ENCODE data around the gene PPP1R1C.

PPP1R1C gene

DNA sequence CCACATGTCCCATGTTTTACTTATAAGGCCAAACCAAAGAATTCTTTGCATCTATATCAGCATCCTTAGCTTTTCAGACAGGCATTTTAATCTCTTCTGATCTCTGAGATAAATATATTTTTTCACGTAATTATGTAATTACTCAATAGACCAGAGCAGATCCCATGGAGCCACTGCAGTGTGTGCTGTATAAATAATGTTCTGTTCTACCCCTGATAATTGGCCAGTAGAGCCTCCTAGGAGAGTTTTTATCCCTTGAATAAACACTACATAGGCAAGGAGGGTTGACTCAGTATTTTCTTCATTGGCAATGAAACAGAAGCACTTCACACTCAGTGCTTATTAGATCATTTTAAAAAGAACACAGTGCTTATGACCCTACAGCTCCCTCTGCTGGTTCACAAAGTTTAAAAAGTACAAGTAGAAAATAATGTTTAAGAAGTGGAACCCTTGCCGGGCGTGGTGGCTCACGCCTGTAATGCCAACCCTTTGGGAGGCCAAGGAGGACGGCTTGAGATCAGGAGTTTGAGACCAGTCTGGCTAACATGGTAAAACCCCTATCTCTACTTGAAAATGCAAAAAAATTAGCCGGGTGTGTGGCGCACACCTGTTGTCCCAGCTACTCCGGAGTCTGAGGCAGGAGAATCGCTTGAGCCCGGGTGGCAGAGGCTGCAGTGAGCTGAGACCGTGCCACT, 91.9 kb downstream of the PPP1R1C start:
- Histone ChIP-seq H3K9me3 (ENCODE audit: severe bottlenecking) (no peaks in the 10 kb centered on the region), H3K36me3 (no peaks in the 10 kb centered on the region), H3K27me3 (ENCODE audit: insufficient read depth, low read depth, severe bottlenecking) (no peaks in the 10 kb centered on the region), H3K4me3 (ENCODE audit: low read depth, low read length) (no peak overlapping the region), H3K27ac (no peak overlapping the region)
- DNase-seq: peak; percentile 27
- peak; percentile 49 for TF ChIP-seq CTCF (IDR thresholded peaks at IDR 0.05; ENCODE audit: low read depth, low read length)

- no peaks in the 10 kb centered on the region for H3K27me3 ChIP-seq (ENCODE audit: insufficient read depth, low read depth, severe bottlenecking)
- no peaks in the 10 kb centered on the region for H3K36me3 ChIP-seq
- no peak overlapping the region for H3K4me3 ChIP-seq (ENCODE audit: low read depth, low read length)
- no peaks in the 10 kb centered on the region for H3K9me3 ChIP-seq (ENCODE audit: severe bottlenecking)
- TF ChIP-seq CTCF (IDR thresholded peaks at IDR 0.05; ENCODE audit: low read depth, low read length): no peak
- no peak overlapping the region for H3K27ac ChIP-seq
- DNase-seq: no peak
These were observed 93.4 kb downstream of the PPP1R1C start for GRCh38 chr2:182078988-182079602.

DNA sequence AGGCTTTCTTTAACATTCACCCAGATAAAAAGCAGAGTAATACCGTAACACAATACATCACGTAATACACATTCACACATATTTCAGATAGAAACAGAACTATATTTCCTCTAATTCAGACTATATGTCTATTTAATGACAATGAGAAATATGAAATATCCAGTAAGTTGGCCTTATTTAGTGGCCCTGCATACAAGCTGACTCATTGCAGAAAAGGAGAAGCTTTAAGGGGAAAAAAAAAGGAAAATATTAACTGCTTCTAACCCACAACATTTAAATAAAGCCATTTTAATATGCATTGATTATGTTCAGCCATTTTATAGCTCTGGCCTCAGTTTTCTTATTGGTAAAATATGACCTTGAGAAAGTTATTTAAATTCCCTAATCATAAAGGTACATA, 94.8 kb downstream of the PPP1R1C start:
- Histone ChIP-seq H3K27ac (no peak overlapping the region), H3K4me3 (ENCODE audit: low read depth, low read length) (no peak overlapping the region), H3K27me3 (ENCODE audit: insufficient read depth, low read depth, severe bottlenecking) (no peaks in the 10 kb centered on the region), H3K36me3 (no peaks in the 10 kb centered on the region), H3K9me3 (ENCODE audit: severe bottlenecking) (no peaks in the 10 kb centered on the region)
- no peak for DNase-seq
- TF ChIP-seq CTCF (IDR thresholded peaks at IDR 0.05; ENCODE audit: low read depth, low read length): no peak

DNA sequence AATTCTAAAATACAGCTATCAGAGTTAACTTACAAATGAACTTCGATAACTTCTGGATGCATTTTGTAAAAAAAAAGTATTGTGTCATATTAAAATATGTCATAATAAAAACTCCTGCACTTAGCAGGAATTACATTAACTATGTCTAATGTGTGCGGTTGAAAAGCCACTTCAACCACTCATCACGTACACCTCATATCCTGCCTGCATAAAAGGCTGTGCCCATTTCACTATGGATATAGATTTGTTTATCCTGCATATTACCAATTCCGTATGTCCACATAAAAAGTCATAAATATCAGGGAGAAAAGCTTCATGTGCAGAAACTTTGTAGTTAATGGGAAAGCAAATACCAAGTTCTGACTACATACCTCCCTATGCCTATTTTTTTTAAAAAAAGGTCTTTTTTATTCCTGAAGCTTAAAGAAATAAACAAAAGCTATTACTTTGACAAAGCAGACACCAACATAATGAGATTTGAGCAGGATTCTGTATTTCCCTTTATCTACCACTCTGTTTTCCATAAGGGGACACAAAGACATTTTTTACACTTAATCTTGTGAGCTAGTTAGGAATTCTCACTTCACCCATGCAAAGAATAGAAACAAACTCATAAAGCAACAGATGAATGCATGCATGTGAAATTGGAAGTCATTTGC, 96.1 kb downstream of the PPP1R1C start:
- no peaks in the 10 kb centered on the region for H3K27me3 ChIP-seq (ENCODE audit: insufficient read depth, low read depth, severe bottlenecking)
- DNase-seq: no peak
- no peaks in the 10 kb centered on the region for H3K9me3 ChIP-seq (ENCODE audit: severe bottlenecking)
- no peaks in the 10 kb centered on the region for H3K36me3 ChIP-seq
- H3K27ac ChIP-seq: no peak overlapping the region
- H3K4me3 ChIP-seq (ENCODE audit: low read depth, low read length): no peak overlapping the region
- TF ChIP-seq CTCF (IDR thresholded peaks at IDR 0.05; ENCODE audit: low read depth, low read length): no peak

GRCh38 chr2:182088681-182089320, 103.1 kb downstream of the PPP1R1C start:
- no peaks in the 10 kb centered on the region for H3K27me3 ChIP-seq (ENCODE audit: insufficient read depth, low read depth, severe bottlenecking)
- no peak for DNase-seq
- no peak overlapping the region for H3K27ac ChIP-seq

More at GRCh38 chr2:182088681-182089320, 103.1 kb downstream of the PPP1R1C start:
- TF ChIP-seq CTCF (IDR thresholded peaks at IDR 0.05; ENCODE audit: low read depth, low read length): no peak
- H3K36me3 ChIP-seq: no peaks in the 10 kb centered on the region
- H3K4me3 ChIP-seq (ENCODE audit: low read depth, low read length): no peak overlapping the region
- H3K9me3 ChIP-seq (ENCODE audit: severe bottlenecking): no peaks in the 10 kb centered on the region

Data from WERI-Rb-1 (cell line).